H1 (cell line): Measurements from ENCODE around the gene ENKUR. TPM values are rescaled to one million over a fixed set of nuclear protein-coding genes. Genes with fewer than 3 reads are reported as not detected.

Experiments used
- CTCF ChIA-PET: fragments of 300-600 bp; sonication (Branson Sonifier 250); formaldehyde crosslinking; loops from one replicate; lab custom pipeline; 2021; ENCODE audit not compliant: partially characterized antibody; lab: Charles Lee
- POLR2A ChIA-PET: fragments of 300-600 bp; sonication (Branson Sonifier 250); formaldehyde crosslinking; loops from one replicate; lab custom pipeline; 2021; ENCODE audit warnings: inconsistent platforms; ENCODE audit not compliant: partially characterized antibody; lab: Charles Lee
- DNase-seq, 2 experiments: peaks; one replicate each; pipeline versions ENCODE4 v3.0.0 to v3.0.0-alpha.2; 2010 to 2022; ENCODE audit warnings: low spot score in 2 of 2, low read depth in 1 of 2, mixed read lengths in 1 of 2
- FAIRE-seq: peaks from 2 replicates; lab custom pipeline; 2011; peaks lifted over from hg19 to GRCh38; lab: Jason Lieb, UNC
- H2AFZ ChIP-seq: 2 replicates; pipeline ENCODE4 v1.8.1; 2012; ENCODE audit warnings: low read length, inconsistent platforms
- H2AK5ac ChIP-seq: 2 replicates; pipeline ENCODE4 v1.6.1; 2013; ENCODE audit warnings: low read depth, low read length
- H2BK120ac ChIP-seq: replicated peaks from 2 replicates; pipeline ENCODE3; 2013; ENCODE audit warnings: low read depth, low read length, inconsistent platforms
- H2BK12ac ChIP-seq: 2 replicates; pipeline ENCODE4 v1.6.1; 2013; ENCODE audit warnings: low read depth, low read length
- H2BK15ac ChIP-seq: 2 replicates; pipeline ENCODE4 v1.6.1; 2013; ENCODE audit warnings: low read length
- H2BK20ac ChIP-seq: 2 replicates; pipeline ENCODE4 v1.6.1; 2013; ENCODE audit warnings: low read length
- H2BK5ac ChIP-seq: 2 replicates; pipeline ENCODE4 v1.6.1; 2013; ENCODE audit warnings: low read depth, low read length
- H3K14ac ChIP-seq: 2 replicates; pipeline ENCODE4 v1.6.1; 2013; ENCODE audit warnings: inconsistent platforms; ENCODE audit not compliant: insufficient read length
- H3K18ac ChIP-seq: 2 replicates; pipeline ENCODE4 v1.6.1; 2013; ENCODE audit warnings: low read length; ENCODE audit errors: extremely low read depth
- H3K23ac ChIP-seq: 2 replicates; pipeline ENCODE4 v1.6.1; 2013; ENCODE audit warnings: inconsistent platforms; ENCODE audit not compliant: insufficient read length
- H3K23me2 ChIP-seq: 2 replicates; pipeline ENCODE4 v1.6.1; 2013; ENCODE audit warnings: low read depth, low read length
- H3K27ac ChIP-seq: 2 replicates; pipeline ENCODE4 v1.6.1; 2011; ENCODE audit warnings: low read depth, low read length, inconsistent platforms
- H3K27me3 ChIP-seq, 4 experiments: replicated peaks in 1 of 4; 1 replicate in 1 of 4; 2 replicates in 3 of 4; pipeline versions ENCODE4 v1.6.1 to v1.8.1; 2011 to 2013; ENCODE audit warnings: low read length in 3 of 4, mild to moderate bottlenecking in 3 of 4, inconsistent platforms in 2 of 4, mixed read lengths in 2 of 4, moderate library complexity in 1 of 4; ENCODE audit not compliant: control insufficient read depth in 3 of 4, insufficient read depth in 3 of 4; ENCODE audit errors: extremely low read depth in 1 of 4
- H3K36me3 ChIP-seq, 4 experiments: 2 replicates each; pipeline versions ENCODE4 v1.6.1 to v1.8.1; 2011 to 2013; ENCODE audit warnings: mild to moderate bottlenecking in 4 of 4, low read length in 3 of 4, moderate library complexity in 2 of 4, control low read depth in 1 of 4, inconsistent platforms in 1 of 4; ENCODE audit not compliant: insufficient read depth in 4 of 4, control insufficient read depth in 2 of 4
- H3K4ac ChIP-seq: replicated peaks from 2 replicates; pipeline ENCODE3; 2013; ENCODE audit warnings: low read length, low read depth, mixed read lengths, inconsistent platforms; ENCODE audit not compliant: insufficient read length
- H3K4me1 ChIP-seq, 4 experiments: replicated peaks in 1 of 4; 1 replicate in 1 of 4; 2 replicates in 3 of 4; pipeline versions ENCODE4 v1.6.1 to v1.8.1; 2011 to 2013; ENCODE audit warnings: low read length in 3 of 4, inconsistent platforms in 2 of 4, mixed read lengths in 1 of 4; ENCODE audit not compliant: insufficient read depth in 4 of 4, control insufficient read depth in 3 of 4
- H3K4me2 ChIP-seq, 2 experiments: 2 replicates each; pipeline versions ENCODE4 v1.6.1 to v1.8.1; 2011 to 2013; ENCODE audit warnings: low read depth in 2 of 2, low read length in 2 of 2, control low read depth in 1 of 2, inconsistent platforms in 1 of 2, mild to moderate bottlenecking in 1 of 2; ENCODE audit not compliant: insufficient read depth in 1 of 2
- H3K4me3 ChIP-seq, 4 experiments: fragments of 200-600, 300-600 bp in 1 of 4; sonication (generic), shearing (Covaris generic), sonication (Bioruptor Twin) in 1 of 4; 2 replicates each; pipeline versions ENCODE4 v1.5.1 to v1.8.1; 2011 to 2016; ENCODE audit warnings: low read length in 4 of 4, low read depth in 3 of 4, control low read depth in 2 of 4, inconsistent platforms in 2 of 4, mild to moderate bottlenecking in 2 of 4, mixed read lengths in 1 of 4, moderate library complexity in 1 of 4; ENCODE audit not compliant: insufficient read depth in 2 of 4; ENCODE audit errors: extremely low read depth in 1 of 4
- H3K56ac ChIP-seq: replicated peaks from 2 replicates; pipeline ENCODE3; 2013; ENCODE audit warnings: low read depth, mild to moderate bottlenecking, mixed read lengths, low read length, inconsistent platforms; ENCODE audit not compliant: insufficient read length
- H3K79me1 ChIP-seq: 2 replicates; pipeline ENCODE4 v1.6.1; 2013; ENCODE audit warnings: low read depth, low read length, control low read depth
- H3K79me2 ChIP-seq, 2 experiments: 2 replicates each; pipeline versions ENCODE4 v1.6.1 to v1.8.1; 2012 to 2013; ENCODE audit warnings: low read length in 2 of 2, mild to moderate bottlenecking in 2 of 2, inconsistent platforms in 1 of 2; ENCODE audit not compliant: insufficient read depth in 2 of 2, control insufficient read depth in 1 of 2
- H3K9ac ChIP-seq, 4 experiments: replicated peaks in 1 of 4; 1 replicate in 1 of 4; 2 replicates in 3 of 4; pipeline versions ENCODE4 v1.6.1 to v1.8.1; 2011 to 2013; ENCODE audit warnings: low read depth in 3 of 4, low read length in 3 of 4, control low read depth in 2 of 4, mild to moderate bottlenecking in 2 of 4, moderate library complexity in 2 of 4, inconsistent platforms in 1 of 4; ENCODE audit errors: extremely low read depth in 1 of 4
- H3K9me3 ChIP-seq, 2 experiments: 2 replicates each; pipeline versions ENCODE4 v1.6.1 to v1.8.1; 2012 to 2013; ENCODE audit warnings: mild to moderate bottlenecking in 2 of 2, moderate library complexity in 2 of 2, control low read depth in 1 of 2, inconsistent platforms in 1 of 2, low read depth in 1 of 2, low read length in 1 of 2, mixed read lengths in 1 of 2; ENCODE audit not compliant: insufficient read depth in 2 of 2
- H4K20me1 ChIP-seq, 2 experiments: replicated peaks in 1 of 2; 2 replicates each; pipeline versions ENCODE3 to v1.8.1; 2011 to 2013; ENCODE audit warnings: inconsistent platforms in 2 of 2, low read length in 2 of 2, mild to moderate bottlenecking in 1 of 2; ENCODE audit not compliant: insufficient read depth in 2 of 2, control insufficient read depth in 1 of 2
- H4K5ac ChIP-seq: 2 replicates; pipeline ENCODE4 v1.6.1; 2013; ENCODE audit warnings: low read length, low read depth, mixed read lengths, inconsistent platforms; ENCODE audit not compliant: insufficient read length
- H4K8ac ChIP-seq: 2 replicates; pipeline ENCODE4 v1.8.0; 2013; ENCODE audit warnings: mild to moderate bottlenecking, moderate library complexity, low read length, inconsistent platforms; ENCODE audit not compliant: insufficient read depth; ENCODE audit errors: extremely low read depth
- H4K91ac ChIP-seq: replicated peaks from 2 replicates; pipeline ENCODE3; 2013; ENCODE audit warnings: low read length, mixed read lengths, inconsistent platforms; ENCODE audit not compliant: insufficient read length
- NRF1 ChIP-seq: IDR thresholded peaks from 2 replicates; pipeline ENCODE4 v1.6.1; 2011; ENCODE audit warnings: mild to moderate bottlenecking, low read depth, low read length, improper control_type of control experiment
- SAP30 ChIP-seq: fragments of 300-600 bp; sonication (generic); IDR thresholded peaks from 2 replicates; pipeline ENCODE4 v1.7.1; 2012; ENCODE audit warnings: low read length, moderate library complexity, mild to moderate bottlenecking, inconsistent platforms; ENCODE audit not compliant: insufficient read depth, insufficient replicate concordance
- SIN3A ChIP-seq, 2 experiments: IDR thresholded peaks in 1 of 2; conservative IDR thresholded peaks in 1 of 2; 2 replicates each; pipeline ENCODE4 v1.6.1; 2011 to 2012; ENCODE audit warnings: low read length in 2 of 2, improper control_type of control experiment in 1 of 2, low read depth in 1 of 2, mild to moderate bottlenecking in 1 of 2
- WGBS, 2 experiments: shearing (Covaris generic) in 1 of 2; methylation state at CpG; one replicate each; pipeline versions ENCODE4 v1.1.6 to v1.1.7; 2013 to 2015; ENCODE audit warnings: low lambda C conversion rate in 2 of 2, mixed read lengths in 2 of 2, inconsistent platforms in 1 of 2, low coverage in 1 of 2, missing lambda C conversion rate in 1 of 2; ENCODE audit not compliant: insufficient replicate concordance in 2 of 2, insufficient coverage in 1 of 2, insufficient read length in 1 of 2; ENCODE audit errors: extremely low coverage in 1 of 2, missing lambda C conversion rate in 1 of 2; 5-methylcytosine and 5-hydroxymethylcytosine counted together
- long read RNA-seq, 2 experiments: library from RNA in 1 of 2; library from capped mRNA in 1 of 2; stranded (forward); transcript quantifications; one replicate each; pipeline ENCODE4 v2.0.0, GENCODE V29; 2021; ENCODE audit warnings: inconsistent platforms in 1 of 2
- polyA minus RNA-seq, 3 experiments: library from RNA; depleted of rRNA, polyadenylated mRNA; stranded (reverse); fragments of >200 nt; gene quantifications; 1 replicate in 2 of 3; 2 replicates in 1 of 3; pipeline ENCODE4 v1.2.3, GENCODE V29; 2011
- polyA plus RNA-seq, 7 experiments: library from polyadenylated mRNA; depleted of rRNA in 3 of 7; stranded (reverse) in 5 of 7; unstranded in 2 of 7; fragments of >200 nt in 5 of 7; fragments of 200-250 nt in 2 of 7; gene quantifications; 1 replicate in 5 of 7; 2 replicates in 1 of 7; 4 replicates in 1 of 7; pipeline versions ENCODE4 v1.2.1 to v1.2.3, GENCODE V29; 2011 to 2013; ENCODE audit warnings: missing spikeins in 2 of 7, mixed read lengths in 2 of 7
- total RNA-seq: library from RNA; stranded (reverse); fragmentation: NEBNext Ultra II Directional; extraction: Animal tissue kit (Norgen Biotek cat#: 25700); gene quantifications from 2 replicates; pipeline ENCODE4 v1.2.1, GENCODE V29; 2021

ENKUR gene, protein sequence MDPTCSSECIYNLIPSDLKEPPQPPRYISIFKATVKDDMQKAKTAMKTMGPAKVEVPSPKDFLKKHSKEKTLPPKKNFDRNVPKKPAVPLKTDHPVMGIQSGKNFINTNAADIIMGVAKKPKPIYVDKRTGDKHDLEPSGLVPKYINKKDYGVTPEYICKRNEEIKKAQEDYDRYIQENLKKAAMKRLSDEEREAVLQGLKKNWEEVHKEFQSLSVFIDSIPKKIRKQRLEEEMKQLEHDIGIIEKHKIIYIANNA
- total RNA-seq (not detected in 2 replicates), polyA plus RNA-seq (2011; rRNA removed) (not detected in 2 replicates), polyA minus RNA-seq (2011; rRNA and poly(A)+ RNA removed) (0.15 TPM in 1 of 2 replicates, not detected in the other)
- not detected for polyA plus RNA-seq (2011; cell fraction: cytosol; rRNA removed)
- polyA plus RNA-seq (2011; cell fraction: nucleus; rRNA removed): not detected
- polyA plus RNA-seq (2012, experiment 1 of 2): 0.07 TPM in 1 of 4 replicates, not detected in the others
- polyA plus RNA-seq (2012, experiment 2 of 2): not detected
- not detected for polyA plus RNA-seq (2013, experiment 1 of 2)
- polyA plus RNA-seq (2013, experiment 2 of 2): not detected
- not detected for polyA minus RNA-seq (2011; cell fraction: cytosol; rRNA and poly(A)+ RNA removed)
- polyA minus RNA-seq (2011; cell fraction: nucleus; rRNA and poly(A)+ RNA removed): not detected
- long read RNA-seq, experiment 1: 0 reads
- long read RNA-seq, experiment 2: 0 reads

DNA sequence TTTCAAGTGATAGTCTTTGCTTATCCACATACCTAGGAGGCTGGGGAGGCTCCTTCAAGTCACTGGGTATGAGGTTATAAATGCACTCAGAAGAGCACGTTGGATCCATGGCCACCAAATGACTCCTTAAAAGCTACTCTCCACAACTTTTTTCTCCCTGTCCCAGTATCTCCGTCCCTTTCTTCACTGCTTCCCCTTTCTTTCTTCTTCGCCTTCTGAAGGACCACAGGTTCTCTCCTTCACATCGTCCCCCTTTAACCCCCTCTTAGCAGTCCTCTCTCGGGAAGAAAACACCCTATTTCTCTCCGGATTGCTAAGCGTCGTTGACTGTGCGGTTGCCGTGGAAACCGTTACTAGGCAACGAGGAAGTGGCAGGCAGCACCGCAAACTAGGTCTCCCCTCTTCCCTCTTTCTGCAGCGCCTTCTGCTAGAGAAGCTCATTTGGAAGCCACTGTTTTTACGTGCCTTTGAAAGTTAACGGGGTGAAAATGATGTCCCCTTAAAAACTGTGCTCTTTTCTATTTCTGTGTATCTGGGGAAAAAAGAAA lies at the start of gene ENKUR:
TSS of gene ENKUR (minus strand) at position 331 of the 548 bp plus-strand sequence. CDS start at position 109, 222 bp downstream.
- DNase-seq: peak; percentile 47 to 89
- Histone ChIP-seq H3K9me3 (no peaks in the 10 kb centered on the region), H2AK5ac (no peak within 1 kb of the TSS), H2AFZ (peak within 1 kb of the TSS; percentile 94; the same call in 1 of the 2 replicates), H3K4me3 (peak within 1 kb of the TSS; percentile 56 to 72 (median 68)), H4K91ac (no peak within 1 kb of the TSS), H3K36me3 (no peaks in the 10 kb centered on the region), H4K8ac (peak within 1 kb of the TSS; percentile 96), H4K20me1 (no peaks in the 10 kb centered on the region), H3K9ac (peak within 1 kb of the TSS; percentile 87 to 96 (median 89)), H3K56ac (peak within 1 kb of the TSS; percentile 17), H4K5ac (peak within 1 kb of the TSS; percentile 38), H3K4me2 (peak within 1 kb of the TSS; percentile 80 to 98), H2BK5ac (peak within 1 kb of the TSS; percentile 71; the same call in 1 of the 2 replicates), H2BK20ac (no peak within 1 kb of the TSS), H3K23ac (no peak within 1 kb of the TSS), H3K23me2 (peaks cover 7% of the 10 kb centered on the region), H3K79me2 (no peaks in the 10 kb centered on the region), H2BK15ac (0 out of 2 replicates have a peak within 1 kb of the TSS, but pooled peaks have one; percentile 2), H3K27ac (peak within 1 kb of the TSS; percentile 76), H3K79me1 (no peaks in the 10 kb centered on the region), H2BK120ac (no peak within 1 kb of the TSS), H3K27me3 (no peaks in the 10 kb centered on the region), H2BK12ac (peak within 1 kb of the TSS; percentile 94), H3K18ac (peak within 1 kb of the TSS; percentile 55), H3K4me1 (peaks cover 0 to 3% (median 0%) of the 10 kb centered on the region in 4 experiments; a peak in 2 of 7 replicates), H3K14ac (no peak within 1 kb of the TSS), H3K4ac (no peak within 1 kb of the TSS)
- 2% methylated on average over 16 of the region's 16 CpGs; no CpG with 5 or more reads in 1 of the 2 experiments for WGBS, 2 experiments
- FAIRE-seq: no peak
- TF ChIP-seq SIN3A (conservative IDR thresholded peaks at IDR 0.05 in 1 of 2, IDR thresholded peaks at IDR 0.05 in 1 of 2; ENCODE audit: low read depth in 1 of 2, low read length in 2 of 2) (peak; percentile 64 to 94; a peak in 2 of 4 replicates), NRF1 (no peak), SAP30 (peak; percentile 72)
- CTCF ChIA-PET: no interaction called here
- POLR2A ChIA-PET: interaction anchor here (0.5 to 1.6 kb wide), 5 partner anchors 25 to 146 kb away, joined by 3 to 11 read pairs (median 4); no protein-coding TSS in a partner anchor
